HG03196 (cell line): ENCODE data around the gene PHGDH.
"Not testable (repeated sequence)": the region's sequence is repeated elsewhere in the genome, so short reads cannot be mapped to it uniquely, and the experiment has no call there.

Experiments used
- ATAC-seq: cut with Tn5 transposase; IDR thresholded peaks from one replicate; pipeline ENCODE4 v1.9.1; 2021; ENCODE audit not compliant: unreplicated experiment

PHGDH gene

DNA sequence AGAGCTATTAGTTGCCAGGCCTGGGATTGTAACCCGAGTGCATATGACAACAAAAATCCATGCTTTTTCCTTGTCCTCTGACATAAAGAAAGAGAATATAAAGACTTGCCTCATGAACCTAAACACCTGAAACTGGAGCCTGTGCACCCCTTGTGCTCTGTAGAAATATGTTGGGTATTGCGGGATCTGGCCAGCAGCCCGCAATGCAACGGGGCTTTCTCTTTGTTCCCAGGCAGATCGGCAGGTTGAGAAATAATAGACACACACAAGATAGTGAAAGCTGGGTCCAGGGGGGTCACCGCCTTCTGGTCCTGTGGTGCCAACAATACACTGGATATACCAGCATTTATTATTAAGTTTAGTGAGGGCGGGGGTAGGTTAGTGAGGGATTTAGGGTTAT, 74.3 kb downstream of the PHGDH start:
- not testable (repeated sequence) for ATAC-seq

DNA sequence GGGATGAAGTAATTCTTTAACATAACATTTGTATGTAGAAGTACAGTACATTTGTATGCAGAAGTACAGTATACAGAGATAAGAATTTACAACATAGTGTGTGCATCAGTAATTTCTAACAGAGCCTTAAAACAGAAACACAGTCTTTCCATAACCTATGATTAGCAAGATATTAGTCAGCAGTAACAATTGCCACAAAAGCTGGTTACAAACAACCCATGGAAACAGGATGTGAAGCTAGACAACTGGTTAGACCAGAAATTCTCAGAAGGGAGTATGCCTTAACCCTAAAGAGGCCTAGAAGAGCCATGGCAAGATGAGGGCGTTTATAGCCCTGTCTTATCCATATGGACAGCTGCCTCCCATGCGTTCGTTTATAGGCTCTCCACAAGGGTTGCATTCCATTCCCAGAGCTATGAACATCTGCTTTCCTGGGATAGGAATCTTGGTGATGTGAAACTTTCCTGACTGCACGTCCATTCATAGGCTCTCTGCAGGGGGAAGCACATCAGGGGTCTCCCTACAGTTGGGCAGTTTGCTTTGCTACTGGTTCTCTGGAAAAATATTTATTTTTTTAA, 74.8 kb downstream of the PHGDH start:
- not testable (repeated sequence) for ATAC-seq

GRCh38 chr1:119787776-119788175, 76.0 kb downstream of the PHGDH start:
- no peak for ATAC-seq

DNA sequence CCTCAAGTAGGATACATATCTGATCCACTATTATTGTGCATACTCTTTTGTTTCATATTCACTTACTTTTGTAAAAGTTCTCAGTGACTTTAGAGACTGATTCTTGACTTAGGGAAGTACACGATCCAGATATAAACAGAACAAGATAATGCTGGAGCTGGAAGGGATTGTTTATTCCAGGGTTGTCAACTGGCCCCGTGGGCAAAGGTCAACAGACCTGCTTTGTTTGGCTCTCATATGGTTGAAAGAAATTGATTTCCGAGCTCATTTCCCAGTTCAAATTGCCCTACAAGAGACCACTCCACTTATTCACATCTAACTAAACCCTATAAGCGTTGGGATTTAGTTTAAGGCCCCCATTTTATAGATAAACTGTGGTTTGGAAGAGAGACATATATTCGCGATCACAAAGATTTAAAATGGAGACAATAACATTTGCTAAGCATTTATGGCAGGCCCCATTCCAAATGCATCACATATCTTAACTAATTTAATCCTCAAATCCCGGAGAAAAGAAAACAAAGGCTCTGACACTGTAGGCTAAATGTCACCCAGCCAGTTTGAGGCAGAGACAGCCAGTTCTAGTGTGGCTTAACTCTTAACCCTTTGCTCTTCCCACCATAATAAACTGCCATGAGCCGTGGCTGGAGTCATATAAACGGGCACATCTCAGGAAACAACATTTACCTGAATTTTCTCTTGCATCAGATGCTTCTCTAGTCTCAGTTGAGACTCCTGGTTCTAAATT, 78.9 kb downstream of the PHGDH start:
- ATAC-seq: no peak

GRCh38 chr1:119791377-119791776, 79.6 kb downstream of the PHGDH start:
- no peak for ATAC-seq
